ENCODE measurements around the gene SMIM12. TPM values are rescaled to one million over a fixed set of nuclear protein-coding genes. Genes with fewer than 3 reads are reported as not detected.

The SMIM12 gene
- total RNA-seq, 1 experiment from 2014 or later: 41.4 TPM

- peak; percentile 76 for DNase-seq (ENCODE audit: unreplicated experiment)
- intact Hi-C loops (cut with micrococcal nuclease): loop anchor here (1.0 kb wide), 1 partner anchor 80 kb away; no protein-coding TSS in a partner anchor
- peaks cover 31% of the 10 kb centered on the region for H3K27me3 Mint-ChIP-seq (ENCODE audit: insufficient read depth, unreplicated experiment)
- peak overlapping the region; percentile 51 for H3K27ac Mint-ChIP-seq (ENCODE audit: low read depth, unreplicated experiment)
- no peaks in the 10 kb centered on the region for H3K4me1 Mint-ChIP-seq (ENCODE audit: insufficient read depth, unreplicated experiment)
- POLR2A ChIA-PET: interaction anchor here (0.6 to 2.1 kb wide), 8 partner anchors 8 to 1884 kb away, joined by 3 to 8 read pairs (median 4); partner anchors contain the start of genes GJB3, GJB5 and MRPS15
- no peaks in the 10 kb centered on the region for H3K9me3 Mint-ChIP-seq (ENCODE audit: unreplicated experiment)
- peak; percentile 94 for TF ChIP-seq CTCF (IDR thresholded peaks at IDR 0.05; ENCODE audit: unreplicated experiment)
- TSS peak; percentile 71 for BruUV-seq (replicated peaks)
- CTCF ChIA-PET: interaction anchor here (0.5 to 4.7 kb wide), 26 partner anchors 8 to 1617 kb away, joined by 3 to 33 read pairs (median 4); partner anchors contain the start of genes GJB3 and TMEM35B
- H3K36me3 Mint-ChIP-seq (ENCODE audit: insufficient read depth, unreplicated experiment): no peaks in the 10 kb centered on the region
- H3K4me3 Mint-ChIP-seq (ENCODE audit: unreplicated experiment): peak overlapping the region; percentile 73
Observed at GRCh38 chr1:34865981-34866761, 6.6 kb upstream of the SMIM12 start.

- no peak for TF ChIP-seq CTCF (IDR thresholded peaks at IDR 0.05; ENCODE audit: unreplicated experiment)
- CTCF ChIA-PET: interaction anchor here (0.7 to 4.7 kb wide), 11 partner anchors 8 to 1618 kb away, joined by 3 to 33 read pairs (median 5); partner anchors contain the start of gene TMEM35B
- intact Hi-C loops (cut with micrococcal nuclease): no loop called here
- Mint-ChIP-seq H3K27ac (ENCODE audit: low read depth, unreplicated experiment) (no peak overlapping the region), H3K27me3 (ENCODE audit: insufficient read depth, unreplicated experiment) (peaks cover 25% of the 10 kb centered on the region), H3K36me3 (ENCODE audit: insufficient read depth, unreplicated experiment) (no peaks in the 10 kb centered on the region), H3K4me1 (ENCODE audit: insufficient read depth, unreplicated experiment) (no peaks in the 10 kb centered on the region), H3K9me3 (ENCODE audit: unreplicated experiment) (no peaks in the 10 kb centered on the region), H3K4me3 (ENCODE audit: unreplicated experiment) (peak overlapping the region; percentile 73)
- no TSS peak for BruUV-seq (replicated peaks)
- DNase-seq (ENCODE audit: unreplicated experiment): no peak
- POLR2A ChIA-PET: interaction anchor here (0.6 to 2.1 kb wide), 4 partner anchors 13 to 1599 kb away, joined by 3 to 7 read pairs (median 4); partner anchors contain the start of genes GJB5 and MRPS15
Observed at GRCh38 chr1:34865573-34865972, 6.0 kb upstream of the SMIM12 start.

- Mint-ChIP-seq H3K9me3 (ENCODE audit: unreplicated experiment) (no peaks in the 10 kb centered on the region), H3K27ac (ENCODE audit: low read depth, unreplicated experiment) (no peak overlapping the region), H3K27me3 (ENCODE audit: insufficient read depth, unreplicated experiment) (peaks cover 24% of the 10 kb centered on the region), H3K4me3 (ENCODE audit: unreplicated experiment) (peak overlapping the region; percentile 73), H3K4me1 (ENCODE audit: insufficient read depth, unreplicated experiment) (peaks cover 6% of the 10 kb centered on the region), H3K36me3 (ENCODE audit: insufficient read depth, unreplicated experiment) (no peaks in the 10 kb centered on the region)
- CTCF ChIA-PET: interaction anchor here (0.5 to 4.7 kb wide), 6 partner anchors 9 to 1232 kb away, joined by 3 to 33 read pairs (median 4); no protein-coding TSS in a partner anchor
- BruUV-seq (replicated peaks): no TSS peak
- no peak for TF ChIP-seq CTCF (IDR thresholded peaks at IDR 0.05; ENCODE audit: unreplicated experiment)
- DNase-seq (ENCODE audit: unreplicated experiment): no peak
- POLR2A ChIA-PET: interaction anchor here (1.2 kb wide), 1 partner anchor 12 kb away, joined by 4 read pairs; no protein-coding TSS in a partner anchor
- intact Hi-C loops (cut with micrococcal nuclease): no loop called here
Observed at GRCh38 chr1:34864759-34865158, 5.2 kb upstream of the SMIM12 start.

GRCh38 chr1:34863501-34863900 is 4.0 kb upstream of the SMIM12 start:
- CTCF ChIA-PET: interaction anchor here (1.5 to 4.7 kb wide), 2 partner anchors 10 to 75 kb away, joined by 3 to 33 read pairs; no protein-coding TSS in a partner anchor

More at GRCh38 chr1:34863501-34863900, 4.0 kb upstream of the SMIM12 start:
- Mint-ChIP-seq H3K4me3 (ENCODE audit: unreplicated experiment) (no peak overlapping the region), H3K4me1 (ENCODE audit: insufficient read depth, unreplicated experiment) (peaks cover 10% of the 10 kb centered on the region), H3K9me3 (ENCODE audit: unreplicated experiment) (no peaks in the 10 kb centered on the region), H3K27me3 (ENCODE audit: insufficient read depth, unreplicated experiment) (peaks cover 23% of the 10 kb centered on the region), H3K36me3 (ENCODE audit: insufficient read depth, unreplicated experiment) (no peaks in the 10 kb centered on the region), H3K27ac (ENCODE audit: low read depth, unreplicated experiment) (no peak overlapping the region)
- no peak for TF ChIP-seq CTCF (IDR thresholded peaks at IDR 0.05; ENCODE audit: unreplicated experiment)
- intact Hi-C loops (cut with micrococcal nuclease): no loop called here
- no peak for DNase-seq (ENCODE audit: unreplicated experiment)
- no TSS peak for BruUV-seq (replicated peaks)
- POLR2A ChIA-PET: no interaction called here
